Measurements from ENCODE around the gene SCYGR2.
A peak's percentile ranks its signal among the peaks of the same experiment; 100 is the strongest.
"Not testable (repeated sequence)": the region's sequence is repeated elsewhere in the genome, so short reads cannot be mapped to it uniquely, and the experiment has no call there.

The SCYGR2 gene, protein sequence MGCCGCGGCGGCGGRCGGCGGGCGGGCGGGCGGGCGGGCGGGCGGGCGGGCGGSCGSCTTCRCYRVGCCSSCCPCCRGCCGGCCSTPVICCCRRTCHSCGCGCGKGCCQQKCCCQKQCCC

DNA sequence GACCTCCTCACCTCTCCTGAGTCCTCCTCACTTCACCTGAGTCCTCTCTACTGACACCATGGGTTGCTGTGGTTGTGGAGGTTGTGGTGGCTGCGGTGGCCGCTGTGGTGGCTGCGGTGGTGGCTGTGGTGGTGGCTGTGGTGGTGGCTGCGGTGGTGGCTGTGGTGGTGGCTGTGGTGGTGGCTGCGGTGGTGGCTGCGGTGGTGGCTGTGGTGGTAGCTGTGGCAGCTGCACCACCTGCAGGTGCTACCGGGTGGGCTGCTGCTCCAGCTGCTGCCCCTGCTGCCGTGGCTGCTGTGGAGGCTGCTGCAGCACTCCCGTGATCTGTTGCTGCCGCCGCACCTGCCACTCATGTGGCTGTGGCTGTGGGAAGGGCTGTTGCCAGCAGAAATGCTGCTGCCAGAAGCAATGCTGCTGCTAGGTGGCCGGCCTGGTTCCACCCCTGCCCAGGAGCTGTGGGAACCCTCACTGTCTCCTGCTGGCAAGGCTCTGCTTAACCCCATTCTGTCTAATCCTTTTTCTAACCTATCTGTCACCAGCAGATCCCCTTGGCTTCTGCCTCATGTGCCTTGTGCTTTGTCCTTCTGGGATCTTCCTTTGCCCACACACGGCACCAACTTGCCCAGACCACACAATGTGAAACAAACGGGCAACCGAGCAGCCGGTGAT, at the start of gene SCYGR2:
SCYGR2 (plus strand) TSS at position 59 of the 669 bp plus-strand sequence; CDS start at position 59, 0 bp downstream.
- FAIRE-seq, result not testable (repeated sequence)

DNA sequence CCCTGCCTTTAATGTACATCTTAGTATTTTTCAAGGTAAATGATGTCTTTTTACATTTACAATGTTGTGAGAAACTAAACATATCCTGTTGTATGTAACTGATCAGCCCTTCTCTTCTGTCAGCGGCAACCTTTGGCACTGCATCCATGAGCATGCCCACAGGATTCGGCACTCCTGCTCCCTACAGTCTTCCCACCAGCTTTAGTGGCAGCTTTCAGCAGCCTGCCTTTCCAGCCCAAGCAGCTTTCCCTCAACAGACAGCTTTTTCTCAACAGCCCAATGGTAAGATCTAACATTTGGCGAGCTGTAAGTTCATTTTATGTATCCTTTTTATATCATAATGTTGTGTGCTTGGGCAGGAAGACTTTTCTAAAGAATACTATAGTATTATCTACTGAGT, 46.9 kb upstream of the SCYGR2 start:
- DNase-seq (ENCODE audit: low spot score) (no peak), FAIRE-seq (no peak)

More for the DNA sequence above, at the start of gene SCYGR2:
- DNase-seq (ENCODE audit: low spot score), result not testable (repeated sequence)

DNA sequence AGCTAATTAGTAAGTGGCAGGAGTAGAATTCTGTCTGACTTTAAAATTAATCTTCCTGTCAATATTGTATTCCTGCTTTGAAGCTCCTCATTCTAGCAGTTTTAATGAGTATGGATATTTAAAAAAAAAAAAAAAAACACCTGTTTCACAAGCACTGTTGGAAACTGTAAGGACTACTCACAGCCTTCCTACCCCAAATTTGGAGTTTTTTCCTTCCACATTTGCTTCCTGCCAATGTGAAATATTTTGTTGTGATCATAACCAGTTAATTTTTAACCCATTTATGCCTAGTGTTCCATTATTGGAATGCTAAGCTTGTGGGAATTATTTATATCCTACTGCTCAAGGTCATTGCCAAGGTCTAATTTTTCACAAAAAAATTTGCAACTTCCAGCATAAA, 36.1 kb upstream of the SCYGR2 start:
- DNase-seq (ENCODE audit: low spot score), result no peak
- FAIRE-seq, result no peak

DNA sequence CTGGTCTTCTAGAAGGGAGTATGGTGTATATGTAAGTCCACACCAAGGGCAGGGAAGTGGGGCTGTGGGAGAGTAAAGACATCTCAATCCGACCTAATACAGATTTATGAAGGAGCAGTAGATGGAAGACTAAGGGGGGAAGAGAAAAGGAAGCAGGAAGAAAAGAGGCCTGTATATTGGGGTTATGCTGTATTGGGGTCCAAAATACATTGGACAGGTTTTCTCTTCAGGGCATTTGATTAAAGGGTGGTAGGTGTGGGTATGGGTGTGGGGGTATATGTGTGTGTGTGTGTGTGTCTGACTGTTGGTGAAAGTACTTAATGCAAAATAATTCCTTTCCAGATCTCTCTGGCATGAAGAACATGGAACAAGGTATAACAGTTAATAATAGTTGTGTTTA, 33.6 kb upstream of the SCYGR2 start:
- FAIRE-seq (no peak), DNase-seq (ENCODE audit: low spot score) (no peak)

GRCh38 chr2:227566012-227566411, 32.7 kb upstream of the SCYGR2 start:
- no peak for FAIRE-seq
- DNase-seq (ENCODE audit: low spot score), result no peak

DNA sequence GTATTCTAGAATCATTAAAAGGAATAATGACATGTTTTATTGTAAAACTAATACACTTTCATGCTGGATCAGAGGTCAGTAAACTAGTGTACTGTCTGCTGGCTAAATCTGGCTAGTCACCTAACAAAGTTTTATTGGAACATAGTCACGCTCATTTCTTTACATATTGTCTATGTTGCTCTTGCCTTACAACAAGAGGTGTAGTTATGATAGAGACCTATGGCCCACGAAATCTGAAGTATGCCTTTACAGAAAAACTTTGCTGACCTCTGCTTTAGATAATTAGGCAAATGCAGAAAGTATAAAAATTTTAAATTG, 29.9 kb upstream of the SCYGR2 start:
- DNase-seq (ENCODE audit: low spot score), result no peak
- FAIRE-seq, result no peak

DNA sequence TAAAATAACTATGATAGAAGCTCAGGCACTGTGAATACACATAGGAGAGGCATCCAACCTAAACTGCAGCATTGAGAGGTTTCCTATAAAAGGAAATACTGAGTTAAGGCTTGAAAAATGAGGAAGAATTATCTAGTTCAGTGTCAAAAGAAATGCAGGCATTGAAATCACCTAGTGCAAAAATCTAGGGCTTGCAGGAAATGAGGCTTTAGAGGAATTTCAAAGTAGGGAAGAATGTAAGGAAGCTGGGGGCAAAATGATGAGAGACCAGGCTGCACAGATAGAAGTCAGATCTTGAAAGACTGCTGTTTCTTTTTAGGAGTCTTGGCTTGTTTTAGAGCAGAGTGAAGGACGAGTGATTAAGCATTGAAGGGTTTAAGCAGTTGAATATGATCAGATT, 28.1 kb upstream of the SCYGR2 start:
- FAIRE-seq (no peak), DNase-seq (ENCODE audit: low spot score) (no peak)

DNA sequence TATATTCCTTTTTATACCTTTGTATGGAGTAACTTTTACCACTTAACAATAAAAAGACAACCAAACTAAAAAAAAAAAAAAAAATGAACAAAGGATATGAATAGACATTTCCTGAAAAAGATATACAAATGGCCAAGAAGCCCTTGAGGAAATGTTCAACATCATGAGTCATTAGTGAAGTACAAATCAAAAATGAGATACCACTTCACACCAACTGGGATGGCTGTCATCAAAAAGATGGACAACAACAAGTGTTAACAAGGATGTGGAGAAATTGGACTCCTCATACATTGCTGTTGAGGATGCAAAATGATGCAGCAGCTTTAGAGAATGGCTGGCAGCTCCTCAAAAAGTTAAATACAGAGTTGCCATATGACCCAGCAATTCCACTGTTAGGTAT, 22.6 kb upstream of the SCYGR2 start:
- FAIRE-seq, result no peak
- no peak for DNase-seq (ENCODE audit: low spot score)

- FAIRE-seq (no peak), DNase-seq (ENCODE audit: low spot score) (no peak)
Measured at GRCh38 chr2:227576812-227577211, 21.9 kb upstream of the SCYGR2 start.

GRCh38 chr2:227577555-227577954, 21.1 kb upstream of the SCYGR2 start:
- DNase-seq (ENCODE audit: low spot score), result no peak
- no peak for FAIRE-seq

DNA sequence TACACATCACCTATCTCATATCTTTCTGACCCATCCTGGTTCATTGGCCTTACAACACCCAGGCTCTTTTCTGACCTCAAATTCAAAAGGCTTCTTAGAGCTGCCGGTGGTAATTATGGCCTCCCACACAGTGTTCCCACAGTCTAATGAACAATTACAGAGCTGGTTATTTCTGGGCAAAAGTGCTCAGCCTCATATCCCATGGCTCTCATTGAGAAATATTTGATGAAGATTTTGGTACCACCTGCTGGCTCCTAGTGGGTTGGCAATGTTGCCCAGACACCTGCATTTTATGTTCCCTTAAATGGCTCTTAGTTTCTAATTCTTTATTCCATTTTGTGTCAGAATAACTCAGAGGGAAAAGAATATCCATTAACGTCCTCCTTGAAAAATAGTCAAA, 20.1 kb upstream of the SCYGR2 start:
- FAIRE-seq (no peak), DNase-seq (ENCODE audit: low spot score) (no peak)

GRCh38 chr2:227579791-227580190, 18.9 kb upstream of the SCYGR2 start:
- DNase-seq (ENCODE audit: low spot score) (no peak), FAIRE-seq (no peak)

DNA sequence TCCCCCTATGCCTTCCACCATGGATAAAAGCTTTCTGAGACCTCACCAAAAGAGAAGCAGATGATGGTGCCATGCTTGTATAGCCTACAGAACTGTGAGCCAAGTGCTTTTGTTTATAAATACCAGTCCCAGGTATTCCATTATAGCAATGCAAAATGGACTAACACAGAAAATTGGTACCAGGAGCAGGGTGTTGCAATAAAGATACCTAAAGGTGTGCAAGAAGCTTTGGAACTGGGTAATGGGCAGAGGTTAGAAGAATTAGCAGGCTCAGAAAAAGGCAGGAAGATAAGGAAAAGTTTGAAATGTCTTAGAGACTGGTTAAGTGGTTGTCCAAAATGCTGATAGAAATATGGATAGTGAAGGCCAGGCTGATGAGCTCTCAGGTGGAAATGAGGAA, 16.3 kb upstream of the SCYGR2 start:
- DNase-seq (ENCODE audit: low spot score) (no peak), FAIRE-seq (no peak)

GRCh38 chr2:227592694-227593387, 5.9 kb upstream of the SCYGR2 start:
- no peak for DNase-seq (ENCODE audit: low spot score)
- no peak for FAIRE-seq

- DNase-seq (ENCODE audit: low spot score) (no peak), FAIRE-seq (no peak)
Measured at GRCh38 chr2:227595797-227596196, 2.9 kb upstream of the SCYGR2 start.

GRCh38 chr2:227597036-227597435, 1.7 kb upstream of the SCYGR2 start:
- FAIRE-seq, result no peak
- DNase-seq (ENCODE audit: low spot score), result no peak

GRCh38 chr2:227597998-227598397, 695 bp upstream of the SCYGR2 start:
- DNase-seq (ENCODE audit: low spot score) (peak; percentile 57), FAIRE-seq (no peak)

GRCh38 chr2:227602358-227602757, 3.7 kb downstream of the SCYGR2 start:
- FAIRE-seq (no peak), DNase-seq (ENCODE audit: low spot score) (no peak)

DNA sequence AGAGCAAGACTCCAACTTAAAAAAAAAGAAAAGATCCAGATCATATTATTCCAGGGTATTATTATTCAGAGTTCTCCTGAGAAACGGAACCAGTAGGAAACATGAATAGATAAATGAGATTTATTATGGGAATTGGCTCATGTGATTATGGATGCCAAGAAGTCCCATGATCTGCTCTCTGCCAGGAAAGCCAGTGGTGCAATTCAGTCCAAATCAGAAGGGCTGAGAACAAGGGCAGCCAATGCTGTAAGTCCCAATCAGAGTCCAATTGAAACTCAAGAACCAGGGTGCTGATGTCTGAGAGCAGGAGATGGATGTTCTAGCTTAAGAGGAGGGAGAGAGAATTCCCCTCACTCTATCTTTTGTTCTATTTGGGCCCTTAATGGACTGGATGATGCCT, 7.8 kb downstream of the SCYGR2 start:
- no peak for FAIRE-seq
- no peak for DNase-seq (ENCODE audit: low spot score)

DNA sequence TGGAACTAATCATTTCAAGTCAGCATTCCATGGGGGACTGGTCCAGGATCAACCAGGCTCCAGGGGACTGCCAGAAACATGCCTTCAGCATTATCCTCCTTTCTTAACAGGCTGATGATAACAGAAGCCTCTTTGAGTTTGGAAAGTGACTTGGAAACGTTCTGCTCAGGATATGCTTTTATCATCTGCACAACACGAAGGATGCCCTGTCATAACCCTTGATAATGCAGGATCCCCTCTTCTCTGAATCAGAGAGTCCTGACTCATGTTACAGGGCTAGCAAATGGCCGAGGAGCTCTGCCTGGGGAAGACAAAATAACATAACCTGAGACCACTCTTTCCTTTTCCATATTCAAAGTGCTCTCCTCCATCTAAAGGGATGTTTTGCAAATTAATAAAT, 9.2 kb downstream of the SCYGR2 start:
- FAIRE-seq (no peak), DNase-seq (ENCODE audit: low spot score) (no peak)

GRCh38 chr2:227608561-227609338, 10.1 kb downstream of the SCYGR2 start:
- DNase-seq (ENCODE audit: low spot score), result no peak
- no peak for FAIRE-seq

DNA sequence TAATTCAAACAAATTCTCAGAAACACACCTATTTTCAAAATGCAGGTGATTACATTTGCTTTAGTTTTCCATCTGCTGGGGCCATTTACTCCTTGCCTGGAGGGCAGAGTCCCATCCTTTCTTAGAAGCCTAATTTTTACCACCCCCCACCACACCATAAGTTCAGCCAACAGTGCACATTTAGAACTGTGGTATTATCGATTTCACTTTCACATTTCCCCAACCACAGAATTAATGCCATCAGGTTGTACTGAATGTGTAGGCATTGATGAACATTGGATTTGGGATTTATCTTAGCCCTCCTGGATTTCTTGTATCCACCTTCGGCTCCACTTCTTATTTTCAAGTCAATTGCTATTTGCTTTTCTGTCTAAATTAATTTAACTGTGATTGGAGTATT, 11.4 kb downstream of the SCYGR2 start:
- FAIRE-seq, result no peak
- no peak for DNase-seq (ENCODE audit: low spot score)

Data from urothelium cell line (cell line).